Epithelial cell of proximal tubule (primary cell): ENCODE results near the gene MFSD11. TPM values are rescaled to one million over a fixed set of nuclear protein-coding genes. Genes with fewer than 3 reads are reported as not detected.
"Not testable (repeated sequence)": the region's sequence is repeated elsewhere in the genome, so short reads cannot be mapped to it uniquely, and the experiment has no call there.

Source experiments
- DNase-seq: peaks from one replicate; pipeline ENCODE4 v3.0.0-alpha.2; 2011; ENCODE audit warnings: low read depth
- H3K4me3 ChIP-seq: 2 replicates; pipeline ENCODE4 v1.5.1; 2011; ENCODE audit warnings: low read depth, mild to moderate bottlenecking, low read length
- total RNA-seq: library from RNA; depleted of rRNA; stranded (reverse); fragments of >200 nt; gene quantifications from 2 replicates; pipeline ENCODE4 v1.2.3, GENCODE V29; 2015
- TF ChIP-seq, protein P1 (sequence below): conservative IDR thresholded peaks from 2 replicates; pipeline ENCODE4 v1.5.1; 2012; ENCODE audit warnings: low read depth, mild to moderate bottlenecking, low read length

The MFSD11 gene
- total RNA-seq, 1 donor from 2014 or later, result 13.5 TPM

DNA sequence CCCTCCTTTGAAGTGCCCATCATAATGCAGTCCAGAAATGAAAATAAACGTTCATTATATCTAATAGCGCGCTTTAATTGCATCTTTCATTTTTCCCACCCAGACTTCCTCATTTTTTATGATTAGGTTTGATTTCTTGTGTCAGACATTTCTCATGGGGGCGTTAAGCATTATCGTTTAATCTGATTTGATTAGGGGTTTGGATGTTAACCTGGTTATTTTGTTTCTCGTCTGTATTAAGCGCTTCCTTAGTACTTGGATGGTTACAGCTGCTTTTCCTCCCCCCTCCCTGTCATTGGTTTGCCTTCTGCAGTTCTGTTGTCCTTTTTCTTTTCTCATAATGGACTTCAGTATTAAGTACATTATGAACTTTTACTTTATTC is 540 bp downstream of the MFSD11 start:
- peak overlapping the region; percentile 88 for H3K4me3 ChIP-seq
- no peak for DNase-seq
- TF ChIP-seq, protein P1, sequence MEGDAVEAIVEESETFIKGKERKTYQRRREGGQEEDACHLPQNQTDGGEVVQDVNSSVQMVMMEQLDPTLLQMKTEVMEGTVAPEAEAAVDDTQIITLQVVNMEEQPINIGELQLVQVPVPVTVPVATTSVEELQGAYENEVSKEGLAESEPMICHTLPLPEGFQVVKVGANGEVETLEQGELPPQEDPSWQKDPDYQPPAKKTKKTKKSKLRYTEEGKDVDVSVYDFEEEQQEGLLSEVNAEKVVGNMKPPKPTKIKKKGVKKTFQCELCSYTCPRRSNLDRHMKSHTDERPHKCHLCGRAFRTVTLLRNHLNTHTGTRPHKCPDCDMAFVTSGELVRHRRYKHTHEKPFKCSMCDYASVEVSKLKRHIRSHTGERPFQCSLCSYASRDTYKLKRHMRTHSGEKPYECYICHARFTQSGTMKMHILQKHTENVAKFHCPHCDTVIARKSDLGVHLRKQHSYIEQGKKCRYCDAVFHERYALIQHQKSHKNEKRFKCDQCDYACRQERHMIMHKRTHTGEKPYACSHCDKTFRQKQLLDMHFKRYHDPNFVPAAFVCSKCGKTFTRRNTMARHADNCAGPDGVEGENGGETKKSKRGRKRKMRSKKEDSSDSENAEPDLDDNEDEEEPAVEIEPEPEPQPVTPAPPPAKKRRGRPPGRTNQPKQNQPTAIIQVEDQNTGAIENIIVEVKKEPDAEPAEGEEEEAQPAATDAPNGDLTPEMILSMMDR, result no peak

DNA sequence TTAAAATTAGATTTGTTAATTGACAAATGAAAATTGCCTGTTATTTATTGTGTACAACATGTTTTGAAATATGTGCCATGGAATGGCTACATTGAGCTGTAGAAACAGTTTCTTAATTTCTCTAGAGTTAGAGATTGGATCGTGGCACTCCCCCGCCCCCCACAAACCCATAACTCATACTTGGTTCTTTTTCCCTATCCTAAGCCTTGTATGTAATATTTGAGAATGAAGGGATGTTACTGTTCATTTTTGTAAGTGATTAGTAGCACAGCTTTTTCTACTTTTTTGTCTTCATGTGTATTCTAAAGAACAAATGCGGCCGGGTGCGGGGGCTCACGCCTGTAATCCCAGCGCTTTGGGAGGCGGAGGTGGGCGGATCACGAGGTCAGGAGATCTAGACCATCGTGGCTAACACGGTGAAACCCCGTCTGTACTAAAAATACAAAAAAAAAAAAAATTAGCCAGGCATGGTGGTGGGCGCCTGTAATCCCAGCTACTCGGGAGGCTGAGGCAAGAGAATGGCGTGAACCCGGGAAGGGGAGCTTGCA is 1.7 kb downstream of the MFSD11 start:
- DNase-seq, H3K4me3 ChIP-seq: not testable (repeated sequence)

DNA sequence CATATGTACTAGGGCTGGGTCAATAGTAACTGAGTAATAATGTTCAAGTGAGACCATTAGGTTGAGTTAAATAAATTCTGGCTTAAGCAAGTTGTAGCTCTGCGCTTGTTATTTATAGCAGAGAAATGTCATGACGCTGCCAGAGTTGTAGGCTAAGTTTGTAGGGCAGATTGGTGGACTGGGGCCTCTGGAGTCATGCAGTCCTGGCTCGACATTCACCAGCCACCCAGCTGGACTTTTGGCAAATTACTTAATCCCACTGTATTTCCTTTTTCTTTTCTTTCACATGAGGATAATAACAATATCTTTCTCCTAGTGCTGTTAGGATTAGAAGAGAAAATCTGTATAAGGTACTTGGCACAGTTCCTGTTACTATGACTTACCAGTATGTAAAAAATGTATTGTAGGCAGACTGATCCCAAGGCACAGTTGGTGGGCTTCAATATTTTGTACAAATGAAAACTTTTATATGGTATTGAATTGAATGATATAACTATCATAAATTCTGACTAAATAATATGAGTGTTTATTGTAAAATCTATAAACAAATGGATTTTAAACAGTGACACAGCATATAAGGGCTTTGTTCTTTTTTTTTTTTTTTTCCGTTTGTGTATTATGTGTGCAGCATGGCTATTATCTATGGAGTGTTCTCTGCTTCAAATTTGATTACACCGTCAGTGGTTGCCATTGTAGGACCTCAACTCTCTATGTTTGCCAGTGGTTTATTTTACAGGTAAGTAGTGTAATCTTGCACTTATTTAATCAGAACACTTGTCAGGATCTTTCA is 2.6 kb downstream of the MFSD11 start:
- H3K4me3 ChIP-seq, result no peak overlapping the region
- DNase-seq, result no peak
- TF ChIP-seq, protein P1, result no peak

DNA sequence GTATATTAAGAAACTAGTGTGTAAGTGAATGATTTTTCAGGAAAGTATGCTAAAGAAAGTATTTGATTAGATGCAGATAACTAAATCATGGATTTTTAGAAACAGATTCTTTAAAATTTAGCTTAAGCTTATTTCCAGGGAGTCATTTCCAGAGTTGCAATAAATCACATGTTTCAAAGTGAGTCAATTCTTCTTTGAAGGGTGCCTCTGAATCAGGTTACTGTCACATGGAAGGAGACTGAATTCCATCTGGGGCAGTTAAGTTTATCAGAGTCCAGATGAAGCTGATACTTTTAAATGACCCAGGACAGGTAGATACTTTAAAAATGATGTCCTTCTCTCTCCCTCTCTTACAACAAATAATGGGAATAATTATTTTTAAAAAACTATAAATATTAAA is 5.0 kb downstream of the MFSD11 start:
- no peak for DNase-seq
- no peak overlapping the region for H3K4me3 ChIP-seq
- TF ChIP-seq, protein P1, result no peak

DNA sequence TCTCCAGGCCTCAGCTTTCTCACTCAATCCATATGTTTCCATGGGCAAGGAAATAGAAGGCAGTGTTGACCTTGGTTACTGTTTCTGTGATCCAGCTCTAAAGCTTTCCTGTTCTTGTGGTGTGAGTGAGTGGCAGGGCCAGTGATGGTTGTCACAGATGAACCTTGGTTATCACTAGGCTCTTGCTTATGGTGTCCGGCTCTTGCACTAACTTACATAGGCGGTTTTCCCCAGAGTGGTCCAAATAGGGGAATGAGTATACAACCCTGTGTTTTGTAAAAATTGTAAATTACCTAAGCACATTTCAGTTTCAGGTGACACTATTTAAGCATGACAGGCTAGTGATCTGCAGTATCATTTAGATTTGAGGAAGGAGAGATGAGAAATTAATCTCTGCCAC is 6.8 kb downstream of the MFSD11 start:
- H3K4me3 ChIP-seq, result no peak overlapping the region
- TF ChIP-seq, protein P1, result no peak
- no peak for DNase-seq

DNA sequence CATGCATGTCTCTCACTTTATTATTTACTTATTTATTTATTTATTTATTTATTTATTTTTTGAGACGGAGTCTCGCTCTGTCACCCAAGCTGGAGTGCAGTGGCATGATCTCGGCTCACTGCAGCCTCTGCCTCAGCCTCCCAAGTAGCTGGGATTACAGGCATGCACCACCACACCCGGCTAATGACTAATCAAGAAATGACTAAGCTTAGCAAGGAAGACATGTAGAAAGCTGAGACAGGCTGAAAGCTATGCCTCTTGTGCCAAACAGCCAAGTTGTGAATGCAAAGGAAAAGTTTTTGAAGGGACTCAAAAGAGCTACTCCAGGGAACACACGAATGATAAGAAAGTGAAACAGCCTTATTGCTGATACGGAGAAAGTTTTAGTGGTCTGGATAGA is 7.9 kb downstream of the MFSD11 start:
- H3K4me3 ChIP-seq, DNase-seq: not testable (repeated sequence)

DNA sequence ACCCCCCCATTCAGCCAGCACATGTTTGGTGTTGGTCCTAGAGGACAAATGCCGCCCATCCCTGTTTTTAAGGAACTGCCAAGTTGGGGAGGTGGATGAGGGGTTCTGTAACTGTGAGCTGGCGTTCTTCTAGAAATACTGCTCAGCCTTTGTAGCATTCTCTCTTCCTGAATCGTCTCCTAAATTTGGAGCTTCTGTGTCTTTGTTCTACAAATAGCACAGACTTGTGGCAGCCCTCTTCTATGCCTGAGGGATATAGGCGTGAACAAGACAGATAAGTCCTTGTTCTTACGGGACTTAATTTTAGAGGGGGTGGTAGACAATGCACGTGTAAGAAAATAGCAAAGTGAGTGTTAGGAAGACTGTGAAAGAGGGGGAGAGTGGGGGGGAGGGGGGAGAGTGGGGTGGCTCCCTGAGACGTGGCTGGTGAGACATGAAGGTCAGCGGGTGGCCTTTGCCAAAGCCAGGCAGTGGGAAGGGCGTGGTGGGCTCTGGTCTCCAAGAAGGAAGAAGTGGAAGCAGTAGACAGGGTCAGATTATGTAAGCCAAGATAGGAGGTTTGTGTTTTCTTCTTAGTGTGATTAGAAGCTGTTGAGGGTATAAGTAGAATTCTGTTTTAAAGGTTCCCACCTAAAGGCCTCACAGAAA is 9.9 kb downstream of the MFSD11 start:
- DNase-seq, result no peak
- TF ChIP-seq, protein P1, result no peak
- H3K4me3 ChIP-seq, result no peak overlapping the region

DNA sequence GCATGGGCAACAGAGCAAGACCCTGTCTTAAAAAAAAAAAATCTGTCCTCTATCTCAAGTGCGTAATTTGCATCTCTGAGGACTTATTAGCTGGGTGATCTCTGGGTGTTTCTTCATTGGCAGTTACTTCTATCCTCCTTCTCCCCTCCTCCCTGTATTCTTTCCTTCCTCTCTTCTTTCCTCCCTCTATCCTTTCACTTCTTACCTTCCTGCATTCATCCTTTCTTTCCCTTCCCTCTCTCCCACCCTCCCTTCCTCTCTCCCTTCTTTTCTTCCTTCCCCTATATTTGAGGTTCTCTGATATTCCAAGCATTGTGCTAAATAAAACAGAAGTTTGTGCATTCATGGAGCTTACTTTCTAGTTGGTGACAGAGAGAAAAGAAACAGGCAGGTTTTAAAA is 10.7 kb downstream of the MFSD11 start:
- no peak overlapping the region for H3K4me3 ChIP-seq
- TF ChIP-seq, protein P1, result no peak

More for the DNA sequence above, 10.7 kb downstream of the MFSD11 start:
- DNase-seq, result no peak
